Erythroblast (primary cell): ENCODE results near the gene NDUFB3.

Experiments used
- GATA1 ChIP-seq: IDR thresholded peaks from 2 replicates; pipeline ENCODE4 v1.6.1; 2011; ENCODE audit warnings: low read depth, mild to moderate bottlenecking, control low read depth, low read length, moderate library complexity
- POLR2A ChIP-seq: IDR thresholded peaks from 2 replicates; pipeline ENCODE4 v1.6.1; 2011; ENCODE audit warnings: mild to moderate bottlenecking, low read length

DNA sequence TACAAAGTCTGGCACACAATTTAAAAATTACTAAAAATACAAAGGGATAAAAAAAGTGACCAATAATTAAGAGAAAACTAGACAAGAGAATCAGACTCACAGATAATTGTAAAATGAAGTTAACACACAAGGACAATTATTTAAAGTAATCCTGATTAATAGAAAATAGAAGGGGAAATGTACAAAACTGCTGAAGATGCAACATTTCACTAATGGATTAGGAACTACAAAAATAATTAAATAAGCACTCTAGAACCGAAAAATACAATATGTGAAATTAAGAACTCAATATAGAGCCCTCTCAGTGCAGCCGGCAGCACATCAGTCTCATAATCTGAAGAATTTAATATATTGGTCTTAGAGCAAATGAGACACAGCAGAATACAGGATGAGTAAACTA, 24.9 kb upstream of the NDUFB3 start:
- TF ChIP-seq POLR2A: no peak
- no peak for TF ChIP-seq GATA1
